ENCODE results near the gene CMIP. TPM values are rescaled to one million over a fixed set of nuclear protein-coding genes. Genes with fewer than 3 reads are reported as not detected.

Gene CMIP
- total RNA-seq, 1 experiment from 2014 or later, result 63.7 TPM

DNA sequence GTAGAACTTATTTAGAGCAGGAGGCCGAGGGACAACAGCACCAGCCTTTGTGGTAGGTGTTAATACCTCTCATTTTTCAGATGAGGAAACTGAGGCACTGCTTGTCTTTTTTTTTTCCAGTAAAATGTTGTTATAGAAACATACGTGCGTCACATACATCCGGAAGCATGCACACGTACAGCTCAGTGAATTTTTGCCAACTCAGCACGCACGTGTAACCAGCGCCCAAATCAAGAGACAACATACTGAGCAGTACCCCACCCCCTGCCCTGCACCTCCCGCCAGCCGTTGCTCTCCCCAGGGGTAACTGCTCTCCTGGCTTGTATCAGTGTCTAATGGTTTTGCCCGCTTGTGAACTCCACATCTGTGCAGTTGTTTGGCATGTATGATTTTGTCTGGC, 92.0 kb downstream of the CMIP start:
- H3K9me3 Mint-ChIP-seq, result no peaks in the 10 kb centered on the region
- no peak for DNase-seq (ENCODE audit: low spot score)
- ChIA-PET CTCF (no interaction called here), POLR2A (no interaction called here)
- H3K4me3 Mint-ChIP-seq, result no peak overlapping the region
- H3K27ac Mint-ChIP-seq, result no peak overlapping the region; the same call in 1 of the 2 replicates
- ATAC-seq, result no peak
- TF ChIP-seq, protein P1, sequence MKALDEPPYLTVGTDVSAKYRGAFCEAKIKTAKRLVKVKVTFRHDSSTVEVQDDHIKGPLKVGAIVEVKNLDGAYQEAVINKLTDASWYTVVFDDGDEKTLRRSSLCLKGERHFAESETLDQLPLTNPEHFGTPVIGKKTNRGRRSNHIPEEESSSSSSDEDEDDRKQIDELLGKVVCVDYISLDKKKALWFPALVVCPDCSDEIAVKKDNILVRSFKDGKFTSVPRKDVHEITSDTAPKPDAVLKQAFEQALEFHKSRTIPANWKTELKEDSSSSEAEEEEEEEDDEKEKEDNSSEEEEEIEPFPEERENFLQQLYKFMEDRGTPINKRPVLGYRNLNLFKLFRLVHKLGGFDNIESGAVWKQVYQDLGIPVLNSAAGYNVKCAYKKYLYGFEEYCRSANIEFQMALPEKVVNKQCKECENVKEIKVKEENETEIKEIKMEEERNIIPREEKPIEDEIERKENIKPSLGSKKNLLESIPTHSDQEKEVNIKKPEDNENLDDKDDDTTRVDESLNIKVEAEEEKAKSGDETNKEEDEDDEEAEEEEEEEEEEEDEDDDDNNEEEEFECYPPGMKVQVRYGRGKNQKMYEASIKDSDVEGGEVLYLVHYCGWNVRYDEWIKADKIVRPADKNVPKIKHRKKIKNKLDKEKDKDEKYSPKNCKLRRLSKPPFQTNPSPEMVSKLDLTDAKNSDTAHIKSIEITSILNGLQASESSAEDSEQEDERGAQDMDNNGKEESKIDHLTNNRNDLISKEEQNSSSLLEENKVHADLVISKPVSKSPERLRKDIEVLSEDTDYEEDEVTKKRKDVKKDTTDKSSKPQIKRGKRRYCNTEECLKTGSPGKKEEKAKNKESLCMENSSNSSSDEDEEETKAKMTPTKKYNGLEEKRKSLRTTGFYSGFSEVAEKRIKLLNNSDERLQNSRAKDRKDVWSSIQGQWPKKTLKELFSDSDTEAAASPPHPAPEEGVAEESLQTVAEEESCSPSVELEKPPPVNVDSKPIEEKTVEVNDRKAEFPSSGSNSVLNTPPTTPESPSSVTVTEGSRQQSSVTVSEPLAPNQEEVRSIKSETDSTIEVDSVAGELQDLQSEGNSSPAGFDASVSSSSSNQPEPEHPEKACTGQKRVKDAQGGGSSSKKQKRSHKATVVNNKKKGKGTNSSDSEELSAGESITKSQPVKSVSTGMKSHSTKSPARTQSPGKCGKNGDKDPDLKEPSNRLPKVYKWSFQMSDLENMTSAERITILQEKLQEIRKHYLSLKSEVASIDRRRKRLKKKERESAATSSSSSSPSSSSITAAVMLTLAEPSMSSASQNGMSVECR (CRISPR knock-in tag; IDR thresholded peaks at IDR 0.05; ENCODE audit: borderline replicate concordance), result no peak
- no peaks in the 10 kb centered on the region for H3K36me3 Mint-ChIP-seq
- H3K4me1 Mint-ChIP-seq, result peaks cover 34% of the 10 kb centered on the region
- H3K27me3 Mint-ChIP-seq (ENCODE audit: low read depth), result no peaks in the 10 kb centered on the region

DNA sequence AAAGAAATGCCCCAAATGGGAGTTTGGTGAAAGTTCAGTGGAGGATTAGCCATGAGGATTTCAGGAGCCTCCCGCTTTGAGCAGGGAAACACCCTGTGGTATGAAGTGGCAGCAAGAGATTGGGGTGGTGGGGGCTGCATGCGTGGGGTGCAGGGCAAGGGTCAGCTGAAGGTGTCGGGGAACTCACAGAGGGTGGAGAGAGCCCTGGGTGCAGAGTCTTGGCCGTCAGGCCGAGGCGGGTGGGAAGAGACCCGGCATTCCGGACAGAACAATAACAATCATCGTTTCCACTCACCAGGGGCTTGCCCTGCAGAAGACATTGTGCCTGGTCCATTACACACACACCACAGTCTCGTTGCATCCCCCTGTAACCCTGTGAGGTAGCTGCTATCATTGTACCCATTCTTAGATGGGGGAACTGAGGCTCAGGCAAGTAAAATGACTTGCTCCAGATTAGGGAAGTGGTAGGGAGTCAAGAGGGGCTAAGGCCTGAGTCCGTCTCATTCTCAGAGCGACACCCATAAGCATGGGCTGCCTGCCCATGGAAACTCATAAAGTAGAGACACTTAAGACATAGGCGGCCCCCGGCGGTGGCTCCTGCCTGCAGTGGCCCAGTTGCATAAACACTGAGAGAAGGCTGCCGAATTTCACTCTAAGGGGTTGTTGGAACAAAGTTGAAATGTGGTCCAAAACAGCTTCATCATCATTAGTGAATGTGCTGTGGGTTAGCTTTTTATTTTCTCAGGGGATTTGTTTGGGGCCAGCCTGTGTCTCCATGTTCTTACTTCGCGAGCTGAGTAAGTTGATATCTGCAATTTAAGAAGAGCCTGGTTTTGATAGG, 93.3 kb downstream of the CMIP start:
- Mint-ChIP-seq H3K27ac (peak overlapping the region; percentile 81), H3K27me3 (ENCODE audit: low read depth) (no peaks in the 10 kb centered on the region), H3K4me1 (peaks cover 43% of the 10 kb centered on the region), H3K36me3 (no peaks in the 10 kb centered on the region), H3K4me3 (no peak overlapping the region), H3K9me3 (no peaks in the 10 kb centered on the region)
- no peak for ATAC-seq
- ChIA-PET POLR2A (no interaction called here), CTCF (interaction anchor here (1.9 kb wide), 1 partner anchor 159 kb away, joined by 4 read pairs; no protein-coding TSS in a partner anchor)
- no peak for TF ChIP-seq NR2C2 (CRISPR knock-in tag; IDR thresholded peaks at IDR 0.05)
- TF ChIP-seq, protein P2, sequence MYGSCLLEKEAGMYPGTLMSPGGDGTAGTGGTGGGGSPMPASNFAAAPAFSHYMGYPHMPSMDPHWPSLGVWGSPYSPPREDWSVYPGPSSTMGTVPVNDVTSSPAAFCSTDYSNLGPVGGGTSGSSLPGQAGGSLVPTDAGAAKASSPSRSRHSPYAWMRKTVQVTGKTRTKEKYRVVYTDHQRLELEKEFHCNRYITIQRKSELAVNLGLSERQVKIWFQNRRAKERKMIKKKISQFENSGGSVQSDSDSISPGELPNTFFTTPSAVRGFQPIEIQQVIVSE (CRISPR knock-in tag; IDR thresholded peaks at IDR 0.05; ENCODE audit: borderline replicate concordance), result no peak
- no peak for TF ChIP-seq GABPB1 (CRISPR knock-in tag; IDR thresholded peaks at IDR 0.05)
- TF ChIP-seq, protein P3, sequence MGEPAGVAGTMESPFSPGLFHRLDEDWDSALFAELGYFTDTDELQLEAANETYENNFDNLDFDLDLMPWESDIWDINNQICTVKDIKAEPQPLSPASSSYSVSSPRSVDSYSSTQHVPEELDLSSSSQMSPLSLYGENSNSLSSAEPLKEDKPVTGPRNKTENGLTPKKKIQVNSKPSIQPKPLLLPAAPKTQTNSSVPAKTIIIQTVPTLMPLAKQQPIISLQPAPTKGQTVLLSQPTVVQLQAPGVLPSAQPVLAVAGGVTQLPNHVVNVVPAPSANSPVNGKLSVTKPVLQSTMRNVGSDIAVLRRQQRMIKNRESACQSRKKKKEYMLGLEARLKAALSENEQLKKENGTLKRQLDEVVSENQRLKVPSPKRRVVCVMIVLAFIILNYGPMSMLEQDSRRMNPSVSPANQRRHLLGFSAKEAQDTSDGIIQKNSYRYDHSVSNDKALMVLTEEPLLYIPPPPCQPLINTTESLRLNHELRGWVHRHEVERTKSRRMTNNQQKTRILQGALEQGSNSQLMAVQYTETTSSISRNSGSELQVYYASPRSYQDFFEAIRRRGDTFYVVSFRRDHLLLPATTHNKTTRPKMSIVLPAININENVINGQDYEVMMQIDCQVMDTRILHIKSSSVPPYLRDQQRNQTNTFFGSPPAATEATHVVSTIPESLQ (CRISPR knock-in tag; IDR thresholded peaks at IDR 0.05), result no peak
- no peak for TF ChIP-seq ZNF317 (CRISPR knock-in tag; IDR thresholded peaks at IDR 0.05; ENCODE audit: borderline replicate concordance, low read depth)
- TF ChIP-seq ZNF416 (CRISPR knock-in tag; IDR thresholded peaks at IDR 0.05), result no peak
- DNase-seq (ENCODE audit: low spot score), result no peak

DNA sequence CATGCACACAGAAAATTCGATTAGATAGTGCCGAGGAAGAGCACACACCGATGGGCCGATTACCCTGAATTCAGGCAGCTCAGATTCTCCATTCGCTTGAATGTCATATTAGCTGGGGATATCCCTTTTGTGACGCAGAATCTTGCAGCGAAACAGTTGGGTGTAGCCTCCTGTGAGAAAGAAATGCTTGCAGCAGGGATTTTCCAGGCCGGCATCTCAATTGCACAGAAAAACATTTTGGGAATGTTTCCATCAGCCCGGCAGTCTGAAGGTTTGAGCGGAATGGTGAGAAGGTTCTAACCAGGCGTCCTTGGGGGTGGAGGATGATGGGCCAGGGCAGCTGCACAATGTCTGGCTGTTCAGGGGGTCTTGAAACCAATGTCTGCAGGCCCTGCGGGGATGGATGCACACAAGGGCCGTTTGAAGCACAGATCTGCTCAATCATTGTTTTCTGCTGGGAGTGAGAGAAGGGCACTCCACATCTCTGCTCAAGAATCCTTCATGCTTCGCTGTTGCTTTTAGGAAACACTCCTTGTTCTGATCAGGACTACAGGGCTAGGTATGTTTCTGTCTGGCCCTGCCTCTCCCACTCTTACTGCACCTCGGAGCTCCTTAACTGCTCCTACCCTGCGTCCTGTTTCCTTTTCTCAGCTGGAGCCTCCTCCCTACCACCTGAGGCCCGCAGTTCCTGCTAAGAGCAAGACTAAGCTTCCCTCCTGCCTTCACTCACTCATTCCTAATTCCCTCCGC, 94.6 kb downstream of the CMIP start:
- Mint-ChIP-seq H3K27me3 (ENCODE audit: low read depth) (no peaks in the 10 kb centered on the region), H3K27ac (peak overlapping the region; percentile 81), H3K4me3 (no peak overlapping the region), H3K4me1 (peaks cover 50% of the 10 kb centered on the region), H3K36me3 (no peaks in the 10 kb centered on the region), H3K9me3 (no peaks in the 10 kb centered on the region)
- peak; percentile 66 for ATAC-seq
- ChIA-PET CTCF (interaction anchor here (1.2 to 1.9 kb wide), 3 partner anchors 99 to 158 kb away, joined by 3 to 4 read pairs (median 3); no protein-coding TSS in a partner anchor), POLR2A (interaction anchor here (0.5 kb wide), 1 partner anchor 57 kb away, joined by 4 read pairs; no protein-coding TSS in a partner anchor)
- no peak for DNase-seq (ENCODE audit: low spot score)
- TF ChIP-seq, protein P4, sequence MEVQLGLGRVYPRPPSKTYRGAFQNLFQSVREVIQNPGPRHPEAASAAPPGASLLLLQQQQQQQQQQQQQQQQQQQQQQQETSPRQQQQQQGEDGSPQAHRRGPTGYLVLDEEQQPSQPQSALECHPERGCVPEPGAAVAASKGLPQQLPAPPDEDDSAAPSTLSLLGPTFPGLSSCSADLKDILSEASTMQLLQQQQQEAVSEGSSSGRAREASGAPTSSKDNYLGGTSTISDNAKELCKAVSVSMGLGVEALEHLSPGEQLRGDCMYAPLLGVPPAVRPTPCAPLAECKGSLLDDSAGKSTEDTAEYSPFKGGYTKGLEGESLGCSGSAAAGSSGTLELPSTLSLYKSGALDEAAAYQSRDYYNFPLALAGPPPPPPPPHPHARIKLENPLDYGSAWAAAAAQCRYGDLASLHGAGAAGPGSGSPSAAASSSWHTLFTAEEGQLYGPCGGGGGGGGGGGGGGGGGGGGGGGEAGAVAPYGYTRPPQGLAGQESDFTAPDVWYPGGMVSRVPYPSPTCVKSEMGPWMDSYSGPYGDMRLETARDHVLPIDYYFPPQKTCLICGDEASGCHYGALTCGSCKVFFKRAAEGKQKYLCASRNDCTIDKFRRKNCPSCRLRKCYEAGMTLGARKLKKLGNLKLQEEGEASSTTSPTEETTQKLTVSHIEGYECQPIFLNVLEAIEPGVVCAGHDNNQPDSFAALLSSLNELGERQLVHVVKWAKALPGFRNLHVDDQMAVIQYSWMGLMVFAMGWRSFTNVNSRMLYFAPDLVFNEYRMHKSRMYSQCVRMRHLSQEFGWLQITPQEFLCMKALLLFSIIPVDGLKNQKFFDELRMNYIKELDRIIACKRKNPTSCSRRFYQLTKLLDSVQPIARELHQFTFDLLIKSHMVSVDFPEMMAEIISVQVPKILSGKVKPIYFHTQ (CRISPR knock-in tag; IDR thresholded peaks at IDR 0.05), result no peak
- TF ChIP-seq, protein P5, sequence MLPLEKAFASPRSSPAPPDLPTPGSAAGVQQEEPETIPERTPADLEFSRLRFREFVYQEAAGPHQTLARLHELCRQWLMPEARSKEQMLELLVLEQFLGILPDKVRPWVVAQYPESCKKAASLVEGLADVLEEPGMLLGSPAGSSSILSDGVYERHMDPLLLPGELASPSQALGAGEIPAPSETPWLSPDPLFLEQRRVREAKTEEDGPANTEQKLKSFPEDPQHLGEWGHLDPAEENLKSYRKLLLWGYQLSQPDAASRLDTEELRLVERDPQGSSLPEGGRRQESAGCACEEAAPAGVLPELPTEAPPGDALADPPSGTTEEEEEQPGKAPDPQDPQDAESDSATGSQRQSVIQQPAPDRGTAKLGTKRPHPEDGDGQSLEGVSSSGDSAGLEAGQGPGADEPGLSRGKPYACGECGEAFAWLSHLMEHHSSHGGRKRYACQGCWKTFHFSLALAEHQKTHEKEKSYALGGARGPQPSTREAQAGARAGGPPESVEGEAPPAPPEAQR (CRISPR knock-in tag; IDR thresholded peaks at IDR 0.05), result no peak
- TF ChIP-seq, protein P6, sequence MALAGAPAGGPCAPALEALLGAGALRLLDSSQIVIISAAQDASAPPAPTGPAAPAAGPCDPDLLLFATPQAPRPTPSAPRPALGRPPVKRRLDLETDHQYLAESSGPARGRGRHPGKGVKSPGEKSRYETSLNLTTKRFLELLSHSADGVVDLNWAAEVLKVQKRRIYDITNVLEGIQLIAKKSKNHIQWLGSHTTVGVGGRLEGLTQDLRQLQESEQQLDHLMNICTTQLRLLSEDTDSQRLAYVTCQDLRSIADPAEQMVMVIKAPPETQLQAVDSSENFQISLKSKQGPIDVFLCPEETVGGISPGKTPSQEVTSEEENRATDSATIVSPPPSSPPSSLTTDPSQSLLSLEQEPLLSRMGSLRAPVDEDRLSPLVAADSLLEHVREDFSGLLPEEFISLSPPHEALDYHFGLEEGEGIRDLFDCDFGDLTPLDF (CRISPR knock-in tag; IDR thresholded peaks at IDR 0.05), result no peak
- no peak for TF ChIP-seq ZNF416 (CRISPR knock-in tag; IDR thresholded peaks at IDR 0.05)
- no peak for TF ChIP-seq ETV6 (CRISPR knock-in tag; IDR thresholded peaks at IDR 0.05)
- TF ChIP-seq CBFB (CRISPR knock-in tag; IDR thresholded peaks at IDR 0.05; ENCODE audit: low read depth), result no peak
- TF ChIP-seq NR1H2 (CRISPR knock-in tag; IDR thresholded peaks at IDR 0.05), result no peak
- TF ChIP-seq, protein P7, sequence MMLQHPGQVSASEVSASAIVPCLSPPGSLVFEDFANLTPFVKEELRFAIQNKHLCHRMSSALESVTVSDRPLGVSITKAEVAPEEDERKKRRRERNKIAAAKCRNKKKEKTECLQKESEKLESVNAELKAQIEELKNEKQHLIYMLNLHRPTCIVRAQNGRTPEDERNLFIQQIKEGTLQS (CRISPR knock-in tag; conservative IDR thresholded peaks at IDR 0.05), result no peak

Data from WTC11 (cell line).